Naive thymus-derived CD8-positive, alpha-beta T cell (primary cell): ENCODE data around the gene OVOL2. TPM values are rescaled to one million over a fixed set of nuclear protein-coding genes. Genes with fewer than 3 reads are reported as not detected.

Source experiments
- ATAC-seq, 2 donors: fragments of 150-1000 bp; cut with Tn5 transposase in 1 of 2; sonication (Bioruptor Pico), chemical (Tn5 transposase) in 1 of 2; 1 replicate in 1 of 2; 2 replicates in 1 of 2; pipeline ENCODE4 v1.10.0; 2021; ENCODE audit warnings: mild to moderate bottlenecking in 2 of 2, moderate library complexity in 2 of 2
- POLR2A ChIA-PET: fragments of 350-600 bp; sonication (Branson Sonifier 250); formaldehyde crosslinking; loops from one replicate; lab custom pipeline; 2021; ENCODE audit warnings: antibody characterized with exemption; lab: Charles Lee
- DNase-seq, 10 donors: peaks; one replicate each; pipeline versions ENCODE4 v3.0.0 to v3.0.0-alpha.2; 2020 to 2022
- H3K27ac Mint-ChIP-seq, 10 donors: one replicate each; pipeline ENCODE4 v1.8.0; 2020 to 2022; ENCODE audit warnings: mild to moderate bottlenecking in 10 of 10, mixed read lengths in 10 of 10, moderate library complexity in 4 of 10, inconsistent platforms in 1 of 10
- H3K27me3 Mint-ChIP-seq, 5 donors: one replicate each; pipeline ENCODE4 v1.8.0; 2021 to 2022; ENCODE audit warnings: mixed read lengths in 5 of 5
- H3K36me3 Mint-ChIP-seq, 3 donors: one replicate each; pipeline ENCODE4 v1.8.0; 2020 to 2022; ENCODE audit warnings: mixed read lengths in 3 of 3, mild to moderate bottlenecking in 2 of 3, inconsistent platforms in 1 of 3
- H3K4me1 Mint-ChIP-seq, 4 donors: one replicate each; pipeline ENCODE4 v1.8.0; 2021 to 2022; ENCODE audit warnings: mixed read lengths in 4 of 4
- H3K4me3 Mint-ChIP-seq, 10 donors: one replicate each; pipeline ENCODE4 v1.8.0; 2020 to 2022; ENCODE audit warnings: mild to moderate bottlenecking in 10 of 10, mixed read lengths in 10 of 10, moderate library complexity in 6 of 10, inconsistent platforms in 1 of 10
- H3K9me3 Mint-ChIP-seq, 9 donors: one replicate each; pipeline ENCODE4 v1.8.0; 2020 to 2022; ENCODE audit warnings: mixed read lengths in 9 of 9, mild to moderate bottlenecking in 3 of 9, inconsistent platforms in 1 of 9, moderate library complexity in 1 of 9
- polyA plus RNA-seq, 3 donors: library from polyadenylated mRNA; unstranded; fragments of 300-500 nt; fragmentation: Illumina TruSeq; gene quantifications; one replicate each; pipeline ENCODE4 v1.2.3, GENCODE V29; 2021
- total RNA-seq, 8 experiments: library from RNA in 2 of 8; stranded (reverse) in 2 of 8; gene quantifications; one replicate each; pipeline ENCODE4 v1.2.3 and lab custom pipeline; 2021 to 2026

The OVOL2 gene
- total and polyA plus RNA-seq, 5 experiments from 2014 or later: not detected

DNA sequence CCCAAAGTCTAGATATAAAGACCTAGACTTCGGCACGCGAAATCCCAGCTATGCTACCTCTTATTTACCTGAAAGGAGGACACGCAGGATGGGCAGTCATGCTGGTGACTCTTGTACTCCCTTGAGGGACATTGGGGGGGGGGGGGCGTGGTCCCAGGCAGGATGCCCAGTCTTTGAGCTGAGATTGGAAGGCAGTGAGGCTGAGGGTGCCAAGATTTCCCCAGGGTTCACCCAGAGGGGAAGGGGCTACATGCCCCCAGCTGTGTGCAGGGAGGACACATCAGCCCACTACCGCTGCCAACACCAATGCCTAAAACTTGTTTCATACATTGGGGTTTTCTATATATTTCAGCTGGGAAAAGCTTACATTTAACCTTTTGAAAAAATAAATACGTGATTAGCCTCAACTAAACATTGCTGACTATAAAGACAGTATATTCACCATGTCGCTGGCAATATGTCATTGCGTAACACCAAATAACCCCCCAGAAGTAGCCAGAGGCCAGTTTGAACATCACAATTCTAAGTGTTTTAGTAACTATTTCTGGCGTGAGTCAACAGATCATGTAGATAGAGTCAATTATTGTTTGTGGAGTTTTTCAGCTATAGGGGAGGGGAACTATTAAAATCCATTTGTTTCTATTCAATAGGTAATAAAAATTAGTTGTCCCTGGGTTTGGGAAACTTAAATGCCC is 67.3 kb downstream of the OVOL2 start:
- no peak for ATAC-seq
- no peak for DNase-seq
- H3K27ac Mint-ChIP-seq: no peak overlapping the region
- H3K9me3 Mint-ChIP-seq: peaks cover 0 to 1% (median 0%) of the 10 kb centered on the region in 9 donors
- no peak overlapping the region for H3K4me3 Mint-ChIP-seq
- POLR2A ChIA-PET: interaction anchor here (0.5 kb wide), 1 partner anchor 351 kb away, joined by 4 read pairs; no protein-coding TSS in a partner anchor
- H3K27me3 Mint-ChIP-seq: peaks cover 3 to 37% (median 9%) of the 10 kb centered on the region in 5 donors
- H3K36me3 Mint-ChIP-seq: peaks cover 4 to 18% (median 7%) of the 10 kb centered on the region in 3 donors
- H3K4me1 Mint-ChIP-seq: peaks cover 6 to 15% (median 13%) of the 10 kb centered on the region in 4 donors

DNA sequence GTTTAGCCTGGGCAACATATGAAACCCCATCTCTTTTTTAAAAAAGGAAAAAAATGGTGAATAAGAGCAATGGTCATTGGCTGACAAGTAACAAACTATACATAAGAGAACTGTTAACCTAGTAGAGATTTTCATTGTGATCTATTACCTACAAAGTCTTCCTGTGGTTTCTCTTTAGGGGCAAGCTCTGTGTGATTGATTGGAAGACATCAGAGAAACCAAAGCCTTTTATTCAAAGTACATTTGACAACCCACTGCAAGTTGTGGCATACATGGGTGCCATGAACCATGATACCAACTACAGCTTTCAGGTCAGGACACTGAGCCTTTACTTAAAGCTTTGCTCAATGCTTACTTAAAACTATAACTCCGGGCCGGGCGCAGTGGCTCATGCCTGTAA is 69.7 kb downstream of the OVOL2 start:
- H3K9me3 Mint-ChIP-seq: no peaks in the 10 kb centered on the region
- ATAC-seq: peak; percentile 98 to 99
- DNase-seq: peak in 5 of 10 donors; percentile 37 to 82 (median 64)
- H3K4me1 Mint-ChIP-seq: peaks cover 6 to 16% (median 15%) of the 10 kb centered on the region in 4 donors
- POLR2A ChIA-PET: interaction anchor here (1.6 kb wide), 2 partner anchors 20 to 21 kb away, joined by 3 to 4 read pairs; partner anchors contain the start of genes MGME1 and SNX5
- peak overlapping the region in 9 of 10 donors; percentile 12 to 71 (median 51) for H3K4me3 Mint-ChIP-seq
- peaks cover 4 to 18% (median 8%) of the 10 kb centered on the region in 3 donors for H3K36me3 Mint-ChIP-seq
- H3K27me3 Mint-ChIP-seq: peaks cover 0 to 13% (median 4%) of the 10 kb centered on the region in 5 donors
- peak overlapping the region in 2 of 10 donors; percentile 9 to 62 for H3K27ac Mint-ChIP-seq

DNA sequence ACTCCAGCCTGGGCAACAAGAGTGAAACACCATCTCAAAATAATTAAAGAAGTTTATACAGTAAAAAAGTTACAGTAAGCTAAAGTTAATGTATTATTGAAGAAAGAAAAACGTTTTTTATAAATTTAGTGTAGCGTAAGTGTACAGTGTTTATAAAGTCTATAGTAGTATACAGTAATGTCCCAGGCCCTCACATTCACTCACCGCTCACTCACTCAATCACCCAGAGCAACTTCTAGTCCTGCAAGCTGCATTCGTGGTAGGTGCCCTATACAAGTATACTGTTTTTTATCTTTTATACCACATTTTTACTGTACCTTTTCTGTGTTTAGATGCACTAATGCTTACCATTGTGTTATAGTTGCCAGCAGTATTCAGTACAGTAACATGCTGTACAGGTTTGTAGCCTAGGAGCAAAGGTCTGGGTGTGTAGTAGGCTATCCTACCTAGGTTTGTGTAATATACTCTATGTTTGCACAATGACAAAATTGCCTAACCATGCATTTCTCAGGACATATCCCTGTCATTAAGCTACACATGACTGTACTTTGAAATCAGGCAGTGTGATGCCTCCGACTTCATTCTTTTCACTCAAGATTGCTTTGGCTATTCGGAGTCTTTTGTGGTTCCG is 72.2 kb downstream of the OVOL2 start:
- H3K36me3 Mint-ChIP-seq: peaks cover 0 to 18% (median 7%) of the 10 kb centered on the region in 3 donors
- no peaks in the 10 kb centered on the region for H3K9me3 Mint-ChIP-seq
- no peak overlapping the region for H3K4me3 Mint-ChIP-seq
- no peak for DNase-seq
- H3K4me1 Mint-ChIP-seq: peaks cover 6 to 16% (median 15%) of the 10 kb centered on the region in 4 donors
- H3K27ac Mint-ChIP-seq: no peak overlapping the region
- no peak for ATAC-seq
- POLR2A ChIA-PET: interaction anchor here (1.2 kb wide), 1 partner anchor 21 kb away, joined by 3 read pairs; no protein-coding TSS in a partner anchor
- peaks cover 0 to 1% (median 0%) of the 10 kb centered on the region in 5 donors for H3K27me3 Mint-ChIP-seq

DNA sequence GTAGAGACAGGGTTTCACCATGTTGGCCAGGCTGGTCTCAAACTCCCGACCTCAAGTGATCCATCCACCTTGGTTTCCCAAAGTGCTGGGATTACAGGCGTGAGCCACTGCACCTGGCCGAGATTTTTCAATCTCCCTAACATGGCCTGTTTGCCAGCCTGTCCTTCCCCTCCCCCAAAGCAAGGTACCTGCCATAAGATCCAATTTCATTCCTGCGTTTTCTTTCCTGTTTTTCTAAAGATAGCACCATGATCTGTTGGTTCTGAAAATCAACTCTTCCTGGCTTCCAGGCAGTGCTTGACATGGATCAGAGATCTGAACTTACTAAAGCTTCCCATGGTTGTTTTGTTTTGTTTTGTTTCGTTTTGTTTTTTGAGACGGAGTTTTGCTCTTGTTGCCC is 81.4 kb downstream of the OVOL2 start:
- Mint-ChIP-seq H3K27ac (no peak overlapping the region), H3K4me3 (no peak overlapping the region), H3K4me1 (peaks cover 4 to 39% (median 23%) of the 10 kb centered on the region in 4 donors), H3K9me3 (no peaks in the 10 kb centered on the region), H3K36me3 (peaks cover 0 to 48% (median 10%) of the 10 kb centered on the region in 3 donors), H3K27me3 (peaks cover 0 to 1% (median 0%) of the 10 kb centered on the region in 5 donors)
- POLR2A ChIA-PET: no interaction called here
- ATAC-seq: no peak
- DNase-seq: no peak

Other genes starting within 250 kb of the OVOL2 start
- 10 to 100 TPM; 56.9 to 68.2 TPM for gene SNX5, start 89.1 kb downstream of the OVOL2 start, total RNA-seq
- gene SNX5, start 89.1 kb downstream of the OVOL2 start, polyA plus RNA-seq: 10 to 100 TPM; 38.8 to 58.6 (median 44.4) TPM
- 10 to 100 TPM; 10.4 to 11.5 TPM for gene MGME1, start 88.9 kb downstream of the OVOL2 start, total RNA-seq
- gene MGME1, start 88.9 kb downstream of the OVOL2 start, polyA plus RNA-seq: 1 to 10 TPM; 1.1 to 5.1 (median 2.1) TPM
- 10 to 100 TPM; 25.9 to 28.1 TPM for gene KAT14, start 79.9 kb upstream of the OVOL2 start, total RNA-seq
- gene KAT14, start 79.9 kb upstream of the OVOL2 start, polyA plus RNA-seq: 10 to 100 TPM; 20.3 to 24.7 (median 24.2) TPM
- 10 to 100 TPM; 19.0 to 22.5 TPM for gene PET117, start 79.9 kb upstream of the OVOL2 start, total RNA-seq
- 10 to 100 TPM; 32.4 to 41.4 (median 36.2) TPM for gene PET117, start 79.9 kb upstream of the OVOL2 start, polyA plus RNA-seq
- 1 to 10 TPM; 8.4 to 9.3 TPM for gene ZNF133, start 230.6 kb upstream of the OVOL2 start, total RNA-seq
- gene ZNF133, start 230.6 kb upstream of the OVOL2 start, polyA plus RNA-seq: 1 to 10 TPM; 4.3 to 6.8 (median 6.7) TPM